Heart left ventricle (tissue), 13 donors: ENCODE data around the gene CDH5.

Experiments
- CTCF ChIP-seq, 12 donors: fragments of 200-600 bp; sonication (generic) in 4 of 12; IDR thresholded peaks; one replicate each; pipeline versions ENCODE4 v1.5.0 to v1.8.0; 2018 to 2022; ENCODE audit warnings: antibody characterized with exemption in 12 of 12, mild to moderate bottlenecking in 5 of 12
- POLR2A ChIP-seq, 2 donors: fragments of 450-650 bp; IDR thresholded peaks; one replicate each; pipeline ENCODE4 v1.6.1; 2017; ENCODE audit warnings: antibody characterized with exemption in 2 of 2, mild to moderate bottlenecking in 2 of 2, moderate library complexity in 2 of 2
- donor health status: ischemic (EF 13 %, LVEDD 7.1; RV severe dilation, severe dysfunction).
- donor health status: DM: no; HTN: yes; CAD: no.
- donor health status: DM: no; HTN: no; CAD: no.
- donor health status: ischemic (EF 25% LVEDD 6.9; RV normal size, moderate dysfunction).
- donor health status: ischemic (EF 25% LVEDD 5.7; RV mildly dilated, moderate dysfunction).
- donor health status: ischemic (EF 35%, LVEDD 5.7; RV mildly dilated, moderate dysfunction).
- donor health status: nonischemic (EF 11% LVEDD 7.7; RV severe dilation, severe dysfunction).
- donor health status: DM: yes; HTN: yes; CAD: no.
- donor health status: PGD.
- donor health status: ischemic (EF 29% LVEDD 5.4; RV normal size, mild dysfunction).
- donor health status: nonischemic (EF 23%, LVEDD 6.1; RV moderate dilation, normal function).

- no peak for TF ChIP-seq POLR2A (IDR thresholded peaks at IDR 0.05)
- TF ChIP-seq CTCF (IDR thresholded peaks at IDR 0.05), result no peak
Measured at GRCh38 chr16:66363211-66363777, 3.2 kb upstream of the CDH5 start.
